Type B pancreatic cell (in vitro differentiated cells): Measurements from ENCODE around the gene OR2T27. TPM values are rescaled to one million over a fixed set of nuclear protein-coding genes. Genes with fewer than 3 reads are reported as not detected.
"Not testable (repeated sequence)": the region's sequence is repeated elsewhere in the genome, so short reads cannot be mapped to it uniquely, and the experiment has no call there.

Experiments used
- DNase-seq: peaks from one replicate; pipeline ENCODE4 v3.0.0; 2021; ENCODE audit warnings: mixed read lengths; ENCODE audit not compliant: unreplicated experiment; ENCODE audit errors: extremely low spot score
- H3K27ac Mint-ChIP-seq: 2 replicates; pipeline ENCODE4 v1.8.0; 2021; ENCODE audit warnings: mild to moderate bottlenecking, mixed read lengths
- H3K27me3 Mint-ChIP-seq: 2 replicates; pipeline ENCODE4 v1.8.0; 2021; ENCODE audit warnings: mixed read lengths
- H3K36me3 Mint-ChIP-seq: 2 replicates; pipeline ENCODE4 v1.8.0; 2021; ENCODE audit warnings: mixed read lengths
- H3K4me1 Mint-ChIP-seq: one replicate; pipeline ENCODE4 v1.8.0; 2021; ENCODE audit warnings: mixed read lengths; ENCODE audit not compliant: unreplicated experiment
- H3K4me3 Mint-ChIP-seq: 2 replicates; pipeline ENCODE4 v1.8.0; 2021; ENCODE audit warnings: mild to moderate bottlenecking, mixed read lengths
- H3K9me3 Mint-ChIP-seq: 2 replicates; pipeline ENCODE4 v1.8.0; 2021; ENCODE audit warnings: mixed read lengths
- total RNA-seq: library from RNA; stranded (reverse); gene quantifications from 2 replicates; pipeline ENCODE4 v1.2.1, GENCODE V29; 2021; ENCODE audit warnings: low replicate concordance
- TF ChIP-seq, protein P1 (sequence below): fragments of 200-600 bp; sonication (generic); conservative IDR thresholded peaks from 2 replicates; pipeline ENCODE4 v1.5.0; 2021; ENCODE audit warnings: antibody characterized with exemption, mild to moderate bottlenecking

OR2T27 gene
- total RNA-seq, 1 donor from 2014 or later, result not detected

GRCh38 chr1:248686815-248687214, 31.5 kb upstream of the OR2T27 start:
- Mint-ChIP-seq H3K27me3 (no peaks in the 10 kb centered on the region), H3K27ac (no peak overlapping the region), H3K36me3 (no peaks in the 10 kb centered on the region), H3K4me3 (no peak overlapping the region), H3K9me3 (peaks cover 12% of the 10 kb centered on the region), H3K4me1 (no peaks in the 10 kb centered on the region)
- no peak for DNase-seq
- TF ChIP-seq, protein P1, sequence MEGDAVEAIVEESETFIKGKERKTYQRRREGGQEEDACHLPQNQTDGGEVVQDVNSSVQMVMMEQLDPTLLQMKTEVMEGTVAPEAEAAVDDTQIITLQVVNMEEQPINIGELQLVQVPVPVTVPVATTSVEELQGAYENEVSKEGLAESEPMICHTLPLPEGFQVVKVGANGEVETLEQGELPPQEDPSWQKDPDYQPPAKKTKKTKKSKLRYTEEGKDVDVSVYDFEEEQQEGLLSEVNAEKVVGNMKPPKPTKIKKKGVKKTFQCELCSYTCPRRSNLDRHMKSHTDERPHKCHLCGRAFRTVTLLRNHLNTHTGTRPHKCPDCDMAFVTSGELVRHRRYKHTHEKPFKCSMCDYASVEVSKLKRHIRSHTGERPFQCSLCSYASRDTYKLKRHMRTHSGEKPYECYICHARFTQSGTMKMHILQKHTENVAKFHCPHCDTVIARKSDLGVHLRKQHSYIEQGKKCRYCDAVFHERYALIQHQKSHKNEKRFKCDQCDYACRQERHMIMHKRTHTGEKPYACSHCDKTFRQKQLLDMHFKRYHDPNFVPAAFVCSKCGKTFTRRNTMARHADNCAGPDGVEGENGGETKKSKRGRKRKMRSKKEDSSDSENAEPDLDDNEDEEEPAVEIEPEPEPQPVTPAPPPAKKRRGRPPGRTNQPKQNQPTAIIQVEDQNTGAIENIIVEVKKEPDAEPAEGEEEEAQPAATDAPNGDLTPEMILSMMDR, result no peak

DNA sequence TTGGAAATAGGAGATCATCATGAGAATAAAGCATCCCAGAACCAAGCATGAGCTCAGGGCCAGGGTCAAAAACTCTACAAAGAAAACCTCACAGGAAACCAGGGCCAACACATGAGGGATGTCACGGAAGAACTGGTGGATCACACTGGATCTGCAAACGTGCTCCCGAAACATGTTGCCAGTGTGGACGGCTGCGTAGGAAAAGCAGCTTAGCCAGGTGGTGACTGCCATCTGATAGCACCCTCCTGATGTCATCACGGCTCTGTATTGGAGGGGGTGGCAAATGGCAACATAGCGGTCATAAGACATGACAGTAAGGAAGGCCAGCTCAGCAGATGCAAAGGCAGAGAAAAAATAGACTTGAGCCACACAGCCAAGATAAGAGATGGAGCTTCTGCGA, 26.3 kb upstream of the OR2T27 start:
- TF ChIP-seq, protein P1, result no peak
- Mint-ChIP-seq H3K4me3 (no peak overlapping the region), H3K27ac (no peak overlapping the region), H3K9me3 (peaks cover 9% of the 10 kb centered on the region), H3K27me3 (no peaks in the 10 kb centered on the region), H3K4me1 (no peaks in the 10 kb centered on the region), H3K36me3 (no peaks in the 10 kb centered on the region)
- no peak for DNase-seq

GRCh38 chr1:248670003-248670402, 14.7 kb upstream of the OR2T27 start:
- Mint-ChIP-seq H3K4me3 (no peak overlapping the region), H3K4me1 (no peaks in the 10 kb centered on the region), H3K27ac (no peak overlapping the region), H3K27me3 (no peaks in the 10 kb centered on the region), H3K36me3 (no peaks in the 10 kb centered on the region), H3K9me3 (no peaks in the 10 kb centered on the region)
- DNase-seq, result no peak
- TF ChIP-seq, protein P1, result no peak

DNA sequence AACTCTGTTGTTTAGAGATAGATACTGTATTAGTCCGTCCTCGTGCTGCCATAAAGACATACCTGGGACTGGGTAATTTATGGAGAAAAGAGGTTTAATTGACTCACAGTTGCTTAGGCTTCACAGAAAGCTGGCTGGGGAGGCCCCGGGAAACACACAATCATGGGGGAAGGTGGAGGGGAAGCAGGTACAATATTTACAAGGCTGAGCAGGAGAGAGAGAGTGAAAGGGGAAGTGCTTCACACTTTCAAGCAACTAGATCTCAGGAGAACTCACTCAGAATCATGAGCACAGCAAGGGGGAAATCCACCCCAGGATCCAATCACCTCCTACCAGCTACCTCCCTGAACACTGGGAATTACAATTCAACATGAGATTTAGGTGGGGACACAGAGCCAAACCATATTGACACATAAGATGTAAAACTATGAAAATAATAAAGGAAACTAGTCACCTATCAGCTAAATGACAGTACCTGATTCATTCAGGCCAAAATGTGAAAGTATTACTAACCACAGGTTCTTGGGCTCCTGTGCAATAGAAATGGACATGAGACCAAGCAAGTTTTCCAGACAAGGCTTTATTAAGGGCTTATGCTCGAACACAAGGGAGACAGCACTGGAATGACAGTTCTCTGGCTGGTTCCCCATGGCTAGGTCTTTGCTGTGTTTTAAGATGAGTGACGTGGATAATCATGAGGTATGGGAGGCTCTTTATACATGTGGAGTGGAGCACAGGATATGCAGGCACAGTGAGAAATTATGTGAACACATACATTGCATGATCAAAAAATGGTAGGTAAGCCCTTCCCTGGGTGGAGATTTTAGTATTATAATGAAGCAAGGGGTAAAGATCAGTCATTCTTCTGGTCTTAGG, 8.4 kb upstream of the OR2T27 start:
- not testable (repeated sequence) for H3K9me3 Mint-ChIP-seq, H3K36me3 Mint-ChIP-seq, H3K27ac Mint-ChIP-seq, DNase-seq, H3K27me3 Mint-ChIP-seq, H3K4me1 Mint-ChIP-seq, H3K4me3 Mint-ChIP-seq

DNA sequence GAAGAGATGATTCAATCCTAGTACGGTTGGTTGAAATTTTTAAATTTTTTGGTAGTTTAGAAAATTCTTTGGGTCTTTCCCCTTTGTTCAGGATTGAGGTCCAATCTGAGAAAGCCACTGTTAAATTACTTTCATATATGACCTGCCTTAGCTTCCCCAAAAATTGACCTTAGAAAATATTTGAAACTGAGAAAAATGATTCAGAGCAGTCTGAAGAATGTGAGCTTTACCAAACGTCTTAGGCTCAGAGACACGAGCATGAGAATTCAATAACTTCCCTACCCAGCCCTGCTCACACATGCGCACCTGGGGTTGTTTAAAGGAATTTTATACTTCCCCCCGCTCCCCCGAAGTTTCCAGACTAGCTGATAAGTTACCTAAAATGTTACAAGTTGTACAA, 1.5 kb upstream of the OR2T27 start:
- not testable (repeated sequence) for H3K27me3 Mint-ChIP-seq, H3K27ac Mint-ChIP-seq, DNase-seq, H3K4me3 Mint-ChIP-seq, H3K36me3 Mint-ChIP-seq, H3K9me3 Mint-ChIP-seq, H3K4me1 Mint-ChIP-seq

GRCh38 chr1:248648770-248649536, 6.4 kb downstream of the OR2T27 start:
- H3K4me1 Mint-ChIP-seq, H3K36me3 Mint-ChIP-seq, DNase-seq, H3K27me3 Mint-ChIP-seq, H3K4me3 Mint-ChIP-seq, H3K27ac Mint-ChIP-seq, H3K9me3 Mint-ChIP-seq: not testable (repeated sequence)

DNA sequence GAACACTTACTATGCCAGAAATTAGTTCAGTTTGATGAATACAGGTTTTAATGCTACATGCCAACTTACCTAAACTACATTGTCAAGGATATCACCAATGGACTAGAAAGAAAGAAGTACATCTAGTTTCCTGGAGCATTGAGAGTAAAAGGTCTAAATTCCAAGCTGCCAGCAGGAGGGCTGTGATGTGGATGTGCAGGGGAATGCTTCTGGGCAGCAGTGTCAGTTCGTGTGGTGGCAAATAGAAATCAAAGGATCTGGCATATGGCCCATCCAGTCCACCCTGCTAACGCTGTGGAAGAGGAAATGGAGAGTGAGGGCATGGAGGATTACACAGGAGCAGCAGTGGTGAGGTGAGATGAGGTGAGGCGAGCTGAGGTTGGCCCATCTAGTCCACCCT, 10.2 kb downstream of the OR2T27 start, which contains the start of gene OR2T35:
OR2T35 (minus strand) TSS at position 101 of the 400 bp plus-strand sequence. CDS start 6,020 bp downstream, outside the sequence.
- H3K27ac Mint-ChIP-seq, H3K27me3 Mint-ChIP-seq, H3K4me3 Mint-ChIP-seq, H3K36me3 Mint-ChIP-seq, H3K9me3 Mint-ChIP-seq, DNase-seq, H3K4me1 Mint-ChIP-seq: not testable (repeated sequence)

DNA sequence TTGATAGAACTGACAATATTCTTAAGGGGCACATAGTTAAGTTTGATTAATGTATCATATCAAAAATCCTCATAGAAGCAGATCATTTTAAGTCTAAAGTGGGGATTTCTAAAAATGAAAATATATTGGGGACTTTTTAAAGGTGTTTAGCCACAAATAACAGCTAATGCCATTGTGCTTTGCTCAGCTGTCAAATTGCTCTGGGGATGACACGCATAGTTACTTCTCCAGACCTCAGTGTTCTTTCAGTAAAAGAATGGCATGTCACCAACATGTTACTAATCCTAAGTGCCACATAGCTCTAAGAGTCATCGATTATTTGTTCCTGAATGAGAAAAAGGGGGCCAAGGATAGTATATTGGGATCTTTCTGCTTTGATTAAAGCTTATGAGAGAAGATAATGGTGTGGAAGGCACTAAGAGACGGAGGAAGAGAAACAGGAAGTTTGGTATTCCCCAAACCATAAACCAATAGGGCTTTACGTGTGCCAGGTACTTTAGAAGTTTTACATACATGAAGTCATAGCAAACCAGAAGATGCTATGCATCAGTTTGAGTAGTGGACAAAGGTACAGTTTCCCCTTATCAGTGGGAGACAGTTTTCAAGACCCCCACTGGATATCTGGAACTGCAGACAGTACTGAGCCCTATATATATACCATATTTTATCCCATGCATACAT, 12.2 kb downstream of the OR2T27 start:
- not testable (repeated sequence) for H3K27ac Mint-ChIP-seq, H3K4me3 Mint-ChIP-seq, H3K9me3 Mint-ChIP-seq, DNase-seq, H3K36me3 Mint-ChIP-seq, H3K27me3 Mint-ChIP-seq, H3K4me1 Mint-ChIP-seq

GRCh38 chr1:248641583-248641982, 13.7 kb downstream of the OR2T27 start:
- H3K4me3 Mint-ChIP-seq, H3K36me3 Mint-ChIP-seq, H3K27ac Mint-ChIP-seq: not testable (repeated sequence)

GRCh38 chr1:248640906-248641305, 14.4 kb downstream of the OR2T27 start:
- H3K27ac Mint-ChIP-seq, DNase-seq, H3K4me1 Mint-ChIP-seq: not testable (repeated sequence)

More at GRCh38 chr1:248641583-248641982, 13.7 kb downstream of the OR2T27 start:
- H3K27me3 Mint-ChIP-seq, DNase-seq, H3K9me3 Mint-ChIP-seq, H3K4me1 Mint-ChIP-seq: not testable (repeated sequence)

More at GRCh38 chr1:248640906-248641305, 14.4 kb downstream of the OR2T27 start:
- not testable (repeated sequence) for H3K27me3 Mint-ChIP-seq, H3K4me3 Mint-ChIP-seq, H3K36me3 Mint-ChIP-seq, H3K9me3 Mint-ChIP-seq
